Measurements from ENCODE around the gene MTMR1. TPM values are rescaled to one million over a fixed set of nuclear protein-coding genes. Genes with fewer than 3 reads are reported as not detected.

MTMR1 gene
- total RNA-seq: 61.1 TPM
- 10 to 100 TPM; 17.9 to 38.5 (median 26.2) TPM for polyA plus RNA-seq

DNA sequence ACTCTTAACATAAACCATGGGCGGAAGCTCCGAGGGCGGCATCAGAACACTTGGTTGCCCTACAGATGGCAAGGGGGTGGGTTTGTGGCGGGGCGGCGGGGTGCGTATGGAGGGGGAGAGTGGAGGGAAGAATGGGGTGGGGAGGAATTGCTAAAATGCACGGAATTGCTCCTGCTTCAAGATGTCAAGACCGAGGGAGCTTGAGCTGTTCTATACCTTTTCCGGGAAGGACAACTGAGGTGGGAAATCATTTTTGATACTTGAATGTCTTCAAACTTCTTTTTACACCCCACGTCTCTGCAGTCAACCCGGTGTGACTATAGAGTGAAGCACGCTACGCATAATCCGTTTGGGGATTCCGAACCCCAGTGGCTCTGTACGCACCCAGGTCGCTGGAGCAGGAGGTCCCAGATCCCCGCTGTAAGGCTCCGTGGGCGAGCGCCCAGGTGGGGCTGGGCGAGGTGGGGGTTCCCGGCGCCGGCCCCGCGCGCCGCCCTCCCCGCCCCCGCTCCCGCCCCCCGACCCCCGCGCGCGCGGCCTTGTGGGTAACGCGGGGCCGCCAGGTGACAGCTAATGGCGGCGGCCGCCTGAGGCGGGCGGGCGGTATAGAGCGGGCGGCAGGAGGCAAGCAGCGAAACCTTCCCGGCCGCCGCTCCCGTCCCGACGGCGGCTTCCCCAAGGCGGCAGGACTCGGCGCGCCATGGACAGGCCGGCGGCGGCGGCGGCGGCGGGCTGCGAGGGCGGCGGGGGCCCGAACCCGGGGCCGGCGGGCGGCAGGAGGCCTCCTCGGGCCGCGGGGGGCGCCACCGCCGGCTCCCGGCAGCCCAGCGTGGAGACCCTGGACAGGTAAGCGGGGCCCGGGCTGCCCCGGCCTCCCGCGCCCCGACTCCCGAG lies at the start of gene MTMR1:
TSS of gene MTMR1 (plus strand) at position 566 of the 894 bp plus-strand sequence. CDS start at position 701, 135 bp downstream.
- Histone ChIP-seq H3K4me1 (ENCODE audit: control insufficient read depth, insufficient read depth, low read length, poor library complexity, severe bottlenecking) (peaks cover 57% of the 10 kb centered on the region), H3K9me3 (ENCODE audit: control insufficient read depth in 2 of 2, low read length in 2 of 2) (no peaks in the 10 kb centered on the region), H3K27ac (ENCODE audit: insufficient read depth, low read length, poor library complexity, severe bottlenecking) (peak within 1 kb of the TSS; percentile 89), H3K36me3 (ENCODE audit: control insufficient read depth, insufficient read depth, low read length) (no peaks in the 10 kb centered on the region), H3K27me3 (ENCODE audit: control insufficient read depth, insufficient read depth, low read length) (no peaks in the 10 kb centered on the region), H3K4me3 (ENCODE audit: low read depth, low read length) (peak within 1 kb of the TSS; percentile 87)
- Mint-ChIP-seq H3K36me3 (peaks cover 3% of the 10 kb centered on the region), H3K27me3 (no peaks in the 10 kb centered on the region), H3K4me1 (peaks cover 26 to 81% (median 48%) of the 10 kb centered on the region in 4 donors), H3K9me3 (no peaks in the 10 kb centered on the region), H3K27ac (peak within 1 kb of the TSS; percentile 97 to 98 (median 98)), H3K4me3 (peak within 1 kb of the TSS; percentile 95 to 100 (median 98))
- DNase-seq (peak; percentile 55 to 73 (median 58)), ATAC-seq (ENCODE audit: low read depth in 2 of 2) (peak; percentile 67 to 68)

DNA sequence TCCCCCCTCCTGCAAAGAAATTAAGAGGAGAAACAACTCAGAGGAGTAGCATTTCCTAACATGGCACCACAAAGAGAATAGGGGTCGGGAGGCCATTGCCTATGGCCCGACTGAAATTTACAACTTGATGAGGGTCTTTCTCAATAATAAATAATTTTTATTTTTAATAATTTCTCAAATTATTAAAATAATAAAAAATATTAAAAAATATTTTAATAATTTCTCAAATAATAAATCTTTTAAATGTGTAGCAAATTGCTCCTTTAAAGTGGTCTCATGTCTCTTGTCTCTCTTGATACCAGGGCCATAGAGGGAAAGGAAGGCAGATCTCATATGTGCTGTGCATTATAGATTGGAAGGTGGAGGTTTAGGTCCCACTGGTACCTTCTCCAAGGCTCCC lies 49.2 kb upstream of the MTMR1 start:
- no peak for ATAC-seq (ENCODE audit: low read depth in 2 of 2)
- H3K9me3 ChIP-seq (ENCODE audit: control insufficient read depth in 2 of 2, low read length in 2 of 2): no peaks in the 10 kb centered on the region
- peaks cover 58% of the 10 kb centered on the region for H3K36me3 ChIP-seq (ENCODE audit: control insufficient read depth, insufficient read depth, low read length)
- Mint-ChIP-seq H3K27me3 (no peaks in the 10 kb centered on the region), H3K4me3 (no peak overlapping the region), H3K9me3 (no peaks in the 10 kb centered on the region), H3K27ac (no peak overlapping the region), H3K4me1 (peaks cover 0 to 3% (median 0%) of the 10 kb centered on the region in 4 donors), H3K36me3 (peaks cover 7% of the 10 kb centered on the region)
- H3K27me3 ChIP-seq (ENCODE audit: control insufficient read depth, insufficient read depth, low read length): no peaks in the 10 kb centered on the region
- H3K4me1 ChIP-seq (ENCODE audit: control insufficient read depth, insufficient read depth, low read length, poor library complexity, severe bottlenecking): no peaks in the 10 kb centered on the region
- no peak overlapping the region for H3K4me3 ChIP-seq (ENCODE audit: low read depth, low read length)
- no peak overlapping the region for H3K27ac ChIP-seq (ENCODE audit: insufficient read depth, low read length, poor library complexity, severe bottlenecking)
- no peak for DNase-seq

DNA sequence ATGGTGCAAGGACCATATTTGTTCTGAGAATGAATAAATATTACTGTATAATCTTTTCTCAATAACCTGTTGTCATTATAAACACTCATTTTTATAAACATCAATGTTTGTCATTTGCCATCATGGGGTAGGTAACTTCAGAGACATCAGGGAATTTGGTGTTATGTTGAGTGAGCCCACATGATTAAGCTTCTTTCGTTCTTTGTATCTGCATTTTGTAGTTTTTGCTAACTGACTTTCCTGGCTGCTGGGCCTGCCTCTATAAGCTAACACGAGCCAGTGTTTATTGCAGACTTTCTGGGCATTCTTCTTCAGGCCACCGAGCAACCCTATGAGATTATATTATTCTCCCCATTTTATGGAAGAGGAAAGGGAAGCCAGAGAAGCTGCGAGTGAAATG lies 48.8 kb upstream of the MTMR1 start:
- no peak overlapping the region for H3K4me3 Mint-ChIP-seq
- no peaks in the 10 kb centered on the region for H3K27me3 Mint-ChIP-seq
- no peaks in the 10 kb centered on the region for H3K27me3 ChIP-seq (ENCODE audit: control insufficient read depth, insufficient read depth, low read length)
- no peak overlapping the region for H3K4me3 ChIP-seq (ENCODE audit: low read depth, low read length)
- no peaks in the 10 kb centered on the region for H3K9me3 ChIP-seq (ENCODE audit: control insufficient read depth in 2 of 2, low read length in 2 of 2)
- H3K4me1 ChIP-seq (ENCODE audit: control insufficient read depth, insufficient read depth, low read length, poor library complexity, severe bottlenecking): no peaks in the 10 kb centered on the region
- no peak overlapping the region for H3K27ac ChIP-seq (ENCODE audit: insufficient read depth, low read length, poor library complexity, severe bottlenecking)
- H3K4me1 Mint-ChIP-seq: peaks cover 0 to 5% (median 0%) of the 10 kb centered on the region in 4 donors
- H3K36me3 ChIP-seq (ENCODE audit: control insufficient read depth, insufficient read depth, low read length): peaks cover 62% of the 10 kb centered on the region
- H3K27ac Mint-ChIP-seq: no peak overlapping the region
- ATAC-seq (ENCODE audit: low read depth in 2 of 2) (no peak), DNase-seq (no peak)
- H3K36me3 Mint-ChIP-seq: peaks cover 7% of the 10 kb centered on the region
- no peaks in the 10 kb centered on the region for H3K9me3 Mint-ChIP-seq

DNA sequence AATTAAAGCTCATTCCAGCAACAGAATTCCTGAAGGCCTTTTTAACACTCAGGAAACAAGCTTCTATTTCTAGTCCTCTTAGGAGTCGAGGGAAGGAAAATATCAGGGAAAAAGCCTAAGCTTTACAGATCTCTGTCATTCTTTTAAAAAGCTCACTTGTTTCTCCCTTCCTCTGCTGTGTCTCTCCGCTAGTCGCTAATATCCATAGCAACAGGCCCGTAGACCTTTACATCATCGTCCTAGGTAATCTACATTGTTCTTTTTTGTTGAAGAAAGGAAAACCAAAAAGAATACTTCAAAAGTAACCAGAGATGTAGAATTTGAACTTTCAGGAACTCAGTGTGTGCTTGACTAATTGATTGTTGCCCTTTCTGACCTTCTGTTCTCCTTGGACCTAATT lies 45.9 kb upstream of the MTMR1 start:
- H3K36me3 ChIP-seq (ENCODE audit: control insufficient read depth, insufficient read depth, low read length): peaks cover 56% of the 10 kb centered on the region

DNA sequence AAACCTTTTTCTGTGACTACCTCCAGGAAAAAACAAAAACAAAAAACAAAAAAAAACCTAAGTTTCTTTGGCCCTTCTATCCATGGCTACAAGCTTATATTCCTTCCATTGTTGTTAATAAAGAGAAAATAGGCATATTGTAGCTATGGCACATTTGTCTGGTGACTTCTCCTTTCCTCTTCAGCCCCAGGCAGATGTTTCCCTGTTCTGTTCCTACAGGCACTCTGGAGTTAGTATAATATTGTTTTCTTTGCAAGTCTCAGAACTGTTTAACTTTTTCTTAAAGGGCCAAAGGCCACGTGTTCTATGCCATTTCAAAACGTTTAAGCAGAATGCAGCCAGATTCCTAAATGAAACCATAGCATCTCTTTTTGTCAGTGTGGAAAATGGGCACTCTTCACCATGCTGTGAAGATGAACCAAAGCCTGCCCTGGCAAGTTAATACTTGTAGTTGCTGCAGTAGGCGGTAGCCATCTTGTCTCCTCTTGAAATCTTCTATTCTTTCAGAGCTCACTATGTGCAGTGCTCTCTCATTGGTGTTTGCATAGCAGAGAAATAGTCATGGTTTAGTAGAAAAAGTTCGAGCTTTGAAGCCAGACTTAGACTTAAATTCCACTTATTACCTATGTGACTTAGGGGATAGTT lies 44.8 kb upstream of the MTMR1 start:
- Histone ChIP-seq H3K4me1 (ENCODE audit: control insufficient read depth, insufficient read depth, low read length, poor library complexity, severe bottlenecking) (no peaks in the 10 kb centered on the region), H3K27ac (ENCODE audit: insufficient read depth, low read length, poor library complexity, severe bottlenecking) (no peak overlapping the region), H3K36me3 (ENCODE audit: control insufficient read depth, insufficient read depth, low read length) (peaks cover 48% of the 10 kb centered on the region), H3K9me3 (ENCODE audit: control insufficient read depth in 2 of 2, low read length in 2 of 2) (no peaks in the 10 kb centered on the region), H3K27me3 (ENCODE audit: control insufficient read depth, insufficient read depth, low read length) (no peaks in the 10 kb centered on the region), H3K4me3 (ENCODE audit: low read depth, low read length) (no peak overlapping the region)
- peaks cover 0 to 15% (median 0%) of the 10 kb centered on the region in 4 donors for H3K4me1 Mint-ChIP-seq
- no peak overlapping the region for H3K4me3 Mint-ChIP-seq
- H3K36me3 Mint-ChIP-seq: peaks cover 19% of the 10 kb centered on the region
- H3K27ac Mint-ChIP-seq: no peak overlapping the region
- ATAC-seq (ENCODE audit: low read depth in 2 of 2): no peak
- H3K9me3 Mint-ChIP-seq: peaks cover 0 to 2% (median 0%) of the 10 kb centered on the region in 7 donors
- no peaks in the 10 kb centered on the region for H3K27me3 Mint-ChIP-seq
- DNase-seq: no peak

More for the DNA sequence above, 45.9 kb upstream of the MTMR1 start:
- Histone ChIP-seq H3K4me3 (ENCODE audit: low read depth, low read length) (no peak overlapping the region), H3K27ac (ENCODE audit: insufficient read depth, low read length, poor library complexity, severe bottlenecking) (no peak overlapping the region), H3K4me1 (ENCODE audit: control insufficient read depth, insufficient read depth, low read length, poor library complexity, severe bottlenecking) (no peaks in the 10 kb centered on the region), H3K9me3 (ENCODE audit: control insufficient read depth in 2 of 2, low read length in 2 of 2) (no peaks in the 10 kb centered on the region), H3K27me3 (ENCODE audit: control insufficient read depth, insufficient read depth, low read length) (no peaks in the 10 kb centered on the region)
- no peaks in the 10 kb centered on the region for H3K9me3 Mint-ChIP-seq
- no peak overlapping the region for H3K4me3 Mint-ChIP-seq
- peaks cover 19% of the 10 kb centered on the region for H3K36me3 Mint-ChIP-seq
- DNase-seq (no peak), ATAC-seq (ENCODE audit: low read depth in 2 of 2) (no peak)
- no peaks in the 10 kb centered on the region for H3K27me3 Mint-ChIP-seq
- peaks cover 0 to 13% (median 0%) of the 10 kb centered on the region in 4 donors for H3K4me1 Mint-ChIP-seq
- H3K27ac Mint-ChIP-seq: no peak overlapping the region

DNA sequence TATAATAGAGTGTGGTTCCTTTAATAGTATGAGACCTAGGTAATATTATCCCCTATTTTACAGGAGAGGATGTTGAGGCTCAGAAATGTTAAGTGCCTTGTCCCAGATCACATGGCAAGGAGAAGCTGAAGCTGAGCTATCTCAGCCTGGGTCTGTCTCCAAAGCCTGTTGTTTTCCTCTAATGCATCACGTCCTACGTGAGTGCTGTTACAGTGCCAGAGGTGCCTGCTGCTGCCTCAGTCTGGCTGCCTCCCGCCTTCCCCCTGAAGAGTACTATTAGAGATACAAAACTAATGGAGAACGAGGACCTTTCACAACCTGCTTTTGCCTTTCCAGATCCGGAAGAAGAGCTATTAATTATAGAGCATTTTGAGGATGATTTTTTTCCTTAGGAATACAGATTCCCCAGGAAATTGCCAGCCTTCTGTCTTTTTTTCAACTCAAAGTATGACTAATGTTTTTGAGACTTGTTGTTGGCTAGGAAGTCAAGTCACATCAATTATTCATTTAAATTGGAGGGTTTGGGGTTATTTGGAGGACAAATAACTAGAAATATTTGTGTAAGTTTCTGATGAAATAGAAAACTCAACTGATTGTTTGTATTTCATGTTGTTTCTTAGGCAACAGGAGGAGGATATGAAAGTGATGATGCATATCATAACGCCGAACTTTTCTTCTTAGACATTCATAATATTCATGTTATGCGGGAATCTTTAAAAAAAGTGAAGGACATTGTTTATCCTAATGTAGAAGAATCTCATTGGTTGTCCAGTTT lies 43.9 kb upstream of the MTMR1 start:
- H3K4me1 Mint-ChIP-seq: peaks cover 0 to 15% (median 0%) of the 10 kb centered on the region in 4 donors
- DNase-seq: no peak
- Histone ChIP-seq H3K4me3 (ENCODE audit: low read depth, low read length) (no peak overlapping the region), H3K27ac (ENCODE audit: insufficient read depth, low read length, poor library complexity, severe bottlenecking) (no peak overlapping the region), H3K36me3 (ENCODE audit: control insufficient read depth, insufficient read depth, low read length) (peaks cover 43% of the 10 kb centered on the region), H3K4me1 (ENCODE audit: control insufficient read depth, insufficient read depth, low read length, poor library complexity, severe bottlenecking) (no peaks in the 10 kb centered on the region), H3K9me3 (ENCODE audit: control insufficient read depth in 2 of 2, low read length in 2 of 2) (no peaks in the 10 kb centered on the region), H3K27me3 (ENCODE audit: control insufficient read depth, insufficient read depth, low read length) (no peaks in the 10 kb centered on the region)
- H3K36me3 Mint-ChIP-seq: peaks cover 19% of the 10 kb centered on the region
- no peak overlapping the region for H3K27ac Mint-ChIP-seq
- no peaks in the 10 kb centered on the region for H3K27me3 Mint-ChIP-seq
- no peak overlapping the region for H3K4me3 Mint-ChIP-seq
- peaks cover 0 to 2% (median 0%) of the 10 kb centered on the region in 7 donors for H3K9me3 Mint-ChIP-seq
- no peak for ATAC-seq (ENCODE audit: low read depth in 2 of 2)

DNA sequence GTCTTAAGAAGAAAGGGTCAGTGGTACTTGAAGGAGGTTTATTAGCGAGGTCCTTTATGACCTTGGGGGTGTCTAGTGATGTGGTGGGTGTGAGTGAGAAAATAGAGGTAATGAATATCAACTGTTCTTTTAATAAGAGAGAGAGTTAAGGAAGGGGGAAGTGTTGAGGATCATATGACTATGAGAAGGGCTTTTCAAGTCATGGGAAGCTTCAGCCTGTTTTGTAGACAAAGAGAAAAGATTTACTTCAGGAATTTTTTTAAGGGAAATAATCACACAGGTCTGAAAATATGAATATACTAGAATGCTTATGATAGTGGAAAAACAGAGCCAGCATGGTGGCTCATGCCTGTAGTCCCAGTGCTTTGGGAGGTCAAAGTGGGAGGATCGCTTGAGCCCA lies 41.3 kb upstream of the MTMR1 start:
- no peak for DNase-seq
- H3K4me3 ChIP-seq (ENCODE audit: low read depth, low read length): no peak overlapping the region
- H3K27ac ChIP-seq (ENCODE audit: insufficient read depth, low read length, poor library complexity, severe bottlenecking): no peak overlapping the region
- H3K36me3 ChIP-seq (ENCODE audit: control insufficient read depth, insufficient read depth, low read length): peaks cover 32% of the 10 kb centered on the region
- no peaks in the 10 kb centered on the region for H3K27me3 ChIP-seq (ENCODE audit: control insufficient read depth, insufficient read depth, low read length)
- ATAC-seq (ENCODE audit: low read depth in 2 of 2): no peak
- no peaks in the 10 kb centered on the region for H3K4me1 ChIP-seq (ENCODE audit: control insufficient read depth, insufficient read depth, low read length, poor library complexity, severe bottlenecking)
- Mint-ChIP-seq H3K4me3 (no peak overlapping the region), H3K36me3 (peaks cover 13% of the 10 kb centered on the region), H3K9me3 (peaks cover 0 to 2% (median 0%) of the 10 kb centered on the region in 7 donors), H3K4me1 (peaks cover 0 to 18% (median 0%) of the 10 kb centered on the region in 4 donors), H3K27ac (peak overlapping the region in 1 of 3 donors; percentile 38), H3K27me3 (no peaks in the 10 kb centered on the region)
- no peaks in the 10 kb centered on the region for H3K9me3 ChIP-seq (ENCODE audit: control insufficient read depth in 2 of 2, low read length in 2 of 2)

All from CD4-positive, CD25-positive, alpha-beta regulatory T cell (primary cell).